ENCODE data around the gene BABAM2.

GRCh38 chr2:28271919-28272250, 381.4 kb downstream of the BABAM2 start:
- no peak for TF ChIP-seq CTCF (IDR thresholded peaks at IDR 0.05; ENCODE audit: insufficient read depth, low read length, poor library complexity, severe bottlenecking)
- TF ChIP-seq EZH2phosphoT487 (conservative IDR thresholded peaks at IDR 0.05; ENCODE audit: low read length) = no peak

All from SU-DHL-6 (cell line).